Heart left ventricle (tissue), 16 donors: ENCODE data around the gene KLK13. TPM values are rescaled to one million over a fixed set of nuclear protein-coding genes. Genes with fewer than 3 reads are reported as not detected.

Source experiments
- ATAC-seq, 4 donors: fragments of 200-7000 bp; cut with Tn5 transposase; one replicate each; pipeline ENCODE4 v1.9.1; 2020 to 2022; ENCODE audit warnings: moderate library complexity in 4 of 4, mild to moderate bottlenecking in 3 of 4, moderate number of reproducible peaks in 1 of 4
- DNase-seq, 5 donors: peaks; one replicate each; pipeline ENCODE4 v3.0.0-alpha.2; 2020
- H3K27ac ChIP-seq, 12 donors: fragments of 200-600 bp; sonication (generic) in 4 of 12; one replicate each; pipeline versions ENCODE4 v1.5.0 to v1.8.0; 2016 to 2022; ENCODE audit warnings: mild to moderate bottlenecking in 2 of 12
- H3K27me3 ChIP-seq, 9 donors: fragments of 200-600 bp; sonication (generic) in 2 of 9; one replicate each; pipeline versions ENCODE4 v1.5.1 to v1.8.0; 2016 to 2022; ENCODE audit warnings: mild to moderate bottlenecking in 3 of 9
- H3K36me3 ChIP-seq, 9 donors: fragments of 200-600 bp; sonication (generic) in 2 of 9; one replicate each; pipeline versions ENCODE4 v1.5.0 to v1.8.0; 2018 to 2022; ENCODE audit warnings: mild to moderate bottlenecking in 2 of 9
- H3K4me1 ChIP-seq, 12 donors: fragments of 200-600 bp; sonication (generic) in 4 of 12; one replicate each; pipeline versions ENCODE4 v1.5.0 to v1.8.0; 2016 to 2022; ENCODE audit warnings: mild to moderate bottlenecking in 3 of 12
- H3K4me3 ChIP-seq, 12 donors: fragments of 200-600 bp; sonication (generic) in 4 of 12; one replicate each; pipeline versions ENCODE4 v1.5.0 to v1.8.0; 2017 to 2022; ENCODE audit warnings: mild to moderate bottlenecking in 9 of 12, moderate library complexity in 4 of 12
- H3K9me3 ChIP-seq, 12 donors: fragments of 200-600 bp; sonication (generic) in 4 of 12; one replicate each; pipeline versions ENCODE4 v1.5.0 to v1.8.0; 2016 to 2022; ENCODE audit warnings: mild to moderate bottlenecking in 1 of 12
- CTCF ChIP-seq, 12 donors: fragments of 200-600 bp; sonication (generic) in 4 of 12; IDR thresholded peaks; one replicate each; pipeline versions ENCODE4 v1.5.0 to v1.8.0; 2018 to 2022; ENCODE audit warnings: antibody characterized with exemption in 12 of 12, mild to moderate bottlenecking in 5 of 12
- POLR2A ChIP-seq, 2 donors: fragments of 450-650 bp; IDR thresholded peaks; one replicate each; pipeline ENCODE4 v1.6.1; 2017; ENCODE audit warnings: antibody characterized with exemption in 2 of 2, mild to moderate bottlenecking in 2 of 2, moderate library complexity in 2 of 2
- WGBS, 4 donors: extraction: QIAGEN DNeasy Blood & Tissue Kit in 2 of 4; methylation state at CpG; one replicate each; pipeline versions ENCODE4 v1.1.5 to v1.1.7; 2013 to 2018; 5-methylcytosine and 5-hydroxymethylcytosine counted together
- intact Hi-C, 10 donors: fragments of 100-400 bp; cut with DNase I; formaldehyde crosslinking; loops; one replicate each; pipeline versions ENCODE4 v1.11.1 to v1.14.2; 2022
- polyA plus RNA-seq, 2 donors: library from polyadenylated mRNA; stranded (reverse); fragments of 200-250 nt; gene quantifications; one replicate each; pipeline ENCODE4 v1.2.3, GENCODE V29; 2013
- total RNA-seq, 9 donors: library from RNA; depleted of rRNA in 2 of 9; stranded (reverse); fragments of >200 nt in 2 of 9; fragmentation: NEBNext Ultra II Directional in 3 of 9; extraction: Animal tissue kit (Norgen Biotek cat#: 25700) in 3 of 9; gene quantifications; one replicate each; pipeline versions ENCODE4 v1.1.0 to v1.2.4, GENCODE V29; 2016 to 2023
- donor health status: ischemic (EF 13 %, LVEDD 7.1; RV severe dilation, severe dysfunction).
- donor health status: healthy with polysubstance abuse.
- donor health status: DM: no; HTN: yes; CAD: no.
- donor health status: DM: no; HTN: no; CAD: no.
- donor health status: ischemic (EF 25% LVEDD 6.9; RV normal size, moderate dysfunction).
- donor health status: ischemic (EF 25% LVEDD 5.7; RV mildly dilated, moderate dysfunction).
- donor health status: healthy.
- donor health status: DM: yes; HTN: yes; CAD: no.
- donor health status: ischemic (EF 35%, LVEDD 5.7; RV mildly dilated, moderate dysfunction).
- donor health status: nonischemic (EF 11% LVEDD 7.7; RV severe dilation, severe dysfunction).
- donor health status: DM: yes; HTN: yes; CAD: no.
- donor health status: PGD.
- donor health status: ischemic (EF 29% LVEDD 5.4; RV normal size, mild dysfunction).
- donor health status: nonischemic (EF 23%, LVEDD 6.1; RV moderate dilation, normal function).

The KLK13 gene
- total and polyA plus RNA-seq, 11 donors: 0.90 to 2.2 TPM; not detected in 9

- peak in 3 of 4 donors; percentile 39 to 65 (median 57) for ATAC-seq
- Histone ChIP-seq H3K4me1 (peaks cover 0 to 33% (median 15%) of the 10 kb centered on the region in 12 donors), H3K9me3 (no peaks in the 10 kb centered on the region), H3K4me3 (peak overlapping the region in 11 of 12 donors; percentile 7 to 48 (median 37)), H3K27ac (no peak overlapping the region), H3K36me3 (no peaks in the 10 kb centered on the region), H3K27me3 (peaks cover 30 to 78% (median 56%) of the 10 kb centered on the region in 9 donors)
- 2 to 3% (median 2%) methylated on average over 50 to 68 of the region's 68 CpGs for WGBS, 4 donors
- DNase-seq: peak in 3 of 5 donors; percentile 30 to 55 (median 43)
- intact Hi-C loops: loop anchor here in 3 of 10 donors (5.0 to 10.0 kb wide), 3 partner anchors 80 to 148 kb away; no protein-coding TSS in a partner anchor
- TF ChIP-seq CTCF (IDR thresholded peaks at IDR 0.05) (peak; percentile 28 to 76 (median 60)), POLR2A (IDR thresholded peaks at IDR 0.05) (no peak)
These were observed 47.9 kb downstream of the KLK13 start for GRCh38 chr19:51016798-51017683.

DNA sequence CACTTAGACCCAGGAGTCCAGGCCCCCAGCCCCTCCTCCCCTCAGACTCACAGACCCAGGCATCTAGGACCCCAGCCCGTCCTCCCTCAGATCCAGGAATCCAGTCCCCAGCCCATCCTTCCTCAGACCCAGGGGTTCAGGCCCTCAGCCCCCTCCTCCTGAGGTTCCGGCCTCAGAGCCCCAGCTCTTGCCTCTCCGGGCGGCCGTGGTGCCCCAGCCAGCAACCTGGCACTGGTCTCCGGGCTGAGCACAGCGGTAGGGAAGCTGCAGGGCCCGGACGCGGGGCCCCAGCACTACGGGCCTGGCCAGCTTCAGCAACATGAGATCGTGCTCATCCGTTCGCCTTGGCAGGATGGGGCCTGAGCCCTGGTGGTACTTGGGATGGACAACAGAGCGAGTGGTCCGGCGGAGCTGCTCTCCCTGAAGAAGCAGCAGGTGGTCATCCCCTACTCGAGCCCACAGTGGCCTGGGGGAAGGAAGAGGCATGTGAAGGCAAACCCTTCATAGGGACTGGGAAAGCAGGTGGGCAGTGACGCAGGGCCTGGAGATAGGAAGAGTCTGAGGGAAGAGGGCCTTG lies 49.1 kb downstream of the KLK13 start:
- 84 to 90% (median 87%) methylated on average over 16 to 19 of the region's 19 CpGs for WGBS, 4 donors
- no peak for DNase-seq
- Histone ChIP-seq H3K9me3 (no peaks in the 10 kb centered on the region), H3K36me3 (no peaks in the 10 kb centered on the region), H3K4me3 (no peak overlapping the region), H3K27ac (no peak overlapping the region), H3K27me3 (peaks cover 30 to 87% (median 56%) of the 10 kb centered on the region in 9 donors), H3K4me1 (peaks cover 0 to 31% (median 15%) of the 10 kb centered on the region in 12 donors)
- TF ChIP-seq POLR2A (IDR thresholded peaks at IDR 0.05) (no peak), CTCF (IDR thresholded peaks at IDR 0.05) (no peak)
- no peak for ATAC-seq
- intact Hi-C loops: loop anchor here in 3 of 10 donors (5.0 to 10.0 kb wide), 3 partner anchors 81 to 149 kb away; no protein-coding TSS in a partner anchor

DNA sequence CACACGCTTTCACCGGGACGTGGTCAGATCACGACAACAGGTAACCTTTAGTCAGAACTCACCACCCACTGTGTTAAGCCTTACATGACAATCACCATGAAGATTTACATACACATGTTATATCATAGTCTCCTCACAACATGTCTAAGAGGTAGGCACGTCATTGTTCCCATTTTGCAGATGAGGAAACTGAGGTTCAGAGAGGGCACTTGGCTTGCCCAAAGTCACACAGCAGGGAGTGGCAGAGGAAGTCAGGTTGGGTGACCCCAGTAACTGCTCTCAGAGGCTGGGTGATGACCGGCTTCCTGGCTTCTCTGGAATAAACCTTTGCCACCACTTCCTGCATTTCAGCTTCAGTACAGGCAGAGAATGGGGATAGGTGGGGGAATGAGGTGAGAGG lies 50.6 kb downstream of the KLK13 start:
- TF ChIP-seq POLR2A (IDR thresholded peaks at IDR 0.05): no peak
- no peak for TF ChIP-seq CTCF (IDR thresholded peaks at IDR 0.05)
- no peak overlapping the region for H3K4me3 ChIP-seq
- ATAC-seq (no peak), DNase-seq (no peak)
- no peaks in the 10 kb centered on the region for H3K36me3 ChIP-seq
- intact Hi-C loops: loop anchor here in 3 of 10 donors (10.0 kb wide), 2 partner anchors 79 to 151 kb away; no protein-coding TSS in a partner anchor
- peaks cover 33 to 94% (median 55%) of the 10 kb centered on the region in 9 donors for H3K27me3 ChIP-seq
- H3K9me3 ChIP-seq: no peaks in the 10 kb centered on the region
- WGBS, 4 donors: 80 to 88% (median 87%) methylated on average over 6 of the region's 6 CpGs
- peaks cover 0 to 24% (median 13%) of the 10 kb centered on the region in 12 donors for H3K4me1 ChIP-seq
- H3K27ac ChIP-seq: no peak overlapping the region
